H1 (cell line): Measurements from ENCODE around the gene DAZAP1. TPM values are rescaled to one million over a fixed set of nuclear protein-coding genes. Genes with fewer than 3 reads are reported as not detected.

Source experiments
- CTCF ChIA-PET: fragments of 300-600 bp; sonication (Branson Sonifier 250); formaldehyde crosslinking; loops from one replicate; lab custom pipeline; 2021; ENCODE audit not compliant: partially characterized antibody; lab: Charles Lee
- POLR2A ChIA-PET: fragments of 300-600 bp; sonication (Branson Sonifier 250); formaldehyde crosslinking; loops from one replicate; lab custom pipeline; 2021; ENCODE audit warnings: inconsistent platforms; ENCODE audit not compliant: partially characterized antibody; lab: Charles Lee
- DNase-seq, 2 experiments: peaks; one replicate each; pipeline versions ENCODE4 v3.0.0 to v3.0.0-alpha.2; 2010 to 2022; ENCODE audit warnings: low spot score in 2 of 2, low read depth in 1 of 2, mixed read lengths in 1 of 2
- FAIRE-seq: peaks from 2 replicates; lab custom pipeline; 2011; peaks lifted over from hg19 to GRCh38; lab: Jason Lieb, UNC
- H2AFZ ChIP-seq: 2 replicates; pipeline ENCODE4 v1.8.1; 2012; ENCODE audit warnings: low read length, inconsistent platforms
- H2AK5ac ChIP-seq: 2 replicates; pipeline ENCODE4 v1.6.1; 2013; ENCODE audit warnings: low read depth, low read length
- H2BK120ac ChIP-seq: replicated peaks from 2 replicates; pipeline ENCODE3; 2013; ENCODE audit warnings: low read depth, low read length, inconsistent platforms
- H2BK12ac ChIP-seq: 2 replicates; pipeline ENCODE4 v1.6.1; 2013; ENCODE audit warnings: low read depth, low read length
- H2BK15ac ChIP-seq: 2 replicates; pipeline ENCODE4 v1.6.1; 2013; ENCODE audit warnings: low read length
- H2BK20ac ChIP-seq: 2 replicates; pipeline ENCODE4 v1.6.1; 2013; ENCODE audit warnings: low read length
- H2BK5ac ChIP-seq: 2 replicates; pipeline ENCODE4 v1.6.1; 2013; ENCODE audit warnings: low read depth, low read length
- H3K14ac ChIP-seq: 2 replicates; pipeline ENCODE4 v1.6.1; 2013; ENCODE audit warnings: inconsistent platforms; ENCODE audit not compliant: insufficient read length
- H3K18ac ChIP-seq: 2 replicates; pipeline ENCODE4 v1.6.1; 2013; ENCODE audit warnings: low read length; ENCODE audit errors: extremely low read depth
- H3K23ac ChIP-seq: 2 replicates; pipeline ENCODE4 v1.6.1; 2013; ENCODE audit warnings: inconsistent platforms; ENCODE audit not compliant: insufficient read length
- H3K23me2 ChIP-seq: 2 replicates; pipeline ENCODE4 v1.6.1; 2013; ENCODE audit warnings: low read depth, low read length
- H3K27ac ChIP-seq: 2 replicates; pipeline ENCODE4 v1.6.1; 2011; ENCODE audit warnings: low read depth, low read length, inconsistent platforms
- H3K27me3 ChIP-seq, 4 experiments: replicated peaks in 1 of 4; 1 replicate in 1 of 4; 2 replicates in 3 of 4; pipeline versions ENCODE4 v1.6.1 to v1.8.1; 2011 to 2013; ENCODE audit warnings: low read length in 3 of 4, mild to moderate bottlenecking in 3 of 4, inconsistent platforms in 2 of 4, mixed read lengths in 2 of 4, moderate library complexity in 1 of 4; ENCODE audit not compliant: control insufficient read depth in 3 of 4, insufficient read depth in 3 of 4; ENCODE audit errors: extremely low read depth in 1 of 4
- H3K36me3 ChIP-seq, 4 experiments: 2 replicates each; pipeline versions ENCODE4 v1.6.1 to v1.8.1; 2011 to 2013; ENCODE audit warnings: mild to moderate bottlenecking in 4 of 4, low read length in 3 of 4, moderate library complexity in 2 of 4, control low read depth in 1 of 4, inconsistent platforms in 1 of 4; ENCODE audit not compliant: insufficient read depth in 4 of 4, control insufficient read depth in 2 of 4
- H3K4ac ChIP-seq: replicated peaks from 2 replicates; pipeline ENCODE3; 2013; ENCODE audit warnings: low read length, low read depth, mixed read lengths, inconsistent platforms; ENCODE audit not compliant: insufficient read length
- H3K4me1 ChIP-seq, 4 experiments: replicated peaks in 1 of 4; 1 replicate in 1 of 4; 2 replicates in 3 of 4; pipeline versions ENCODE4 v1.6.1 to v1.8.1; 2011 to 2013; ENCODE audit warnings: low read length in 3 of 4, inconsistent platforms in 2 of 4, mixed read lengths in 1 of 4; ENCODE audit not compliant: insufficient read depth in 4 of 4, control insufficient read depth in 3 of 4
- H3K4me2 ChIP-seq, 2 experiments: 2 replicates each; pipeline versions ENCODE4 v1.6.1 to v1.8.1; 2011 to 2013; ENCODE audit warnings: low read depth in 2 of 2, low read length in 2 of 2, control low read depth in 1 of 2, inconsistent platforms in 1 of 2, mild to moderate bottlenecking in 1 of 2; ENCODE audit not compliant: insufficient read depth in 1 of 2
- H3K4me3 ChIP-seq, 4 experiments: fragments of 200-600, 300-600 bp in 1 of 4; sonication (generic), shearing (Covaris generic), sonication (Bioruptor Twin) in 1 of 4; 2 replicates each; pipeline versions ENCODE4 v1.5.1 to v1.8.1; 2011 to 2016; ENCODE audit warnings: low read length in 4 of 4, low read depth in 3 of 4, control low read depth in 2 of 4, inconsistent platforms in 2 of 4, mild to moderate bottlenecking in 2 of 4, mixed read lengths in 1 of 4, moderate library complexity in 1 of 4; ENCODE audit not compliant: insufficient read depth in 2 of 4; ENCODE audit errors: extremely low read depth in 1 of 4
- H3K56ac ChIP-seq: replicated peaks from 2 replicates; pipeline ENCODE3; 2013; ENCODE audit warnings: low read depth, mild to moderate bottlenecking, mixed read lengths, low read length, inconsistent platforms; ENCODE audit not compliant: insufficient read length
- H3K79me1 ChIP-seq: 2 replicates; pipeline ENCODE4 v1.6.1; 2013; ENCODE audit warnings: low read depth, low read length, control low read depth
- H3K79me2 ChIP-seq, 2 experiments: 2 replicates each; pipeline versions ENCODE4 v1.6.1 to v1.8.1; 2012 to 2013; ENCODE audit warnings: low read length in 2 of 2, mild to moderate bottlenecking in 2 of 2, inconsistent platforms in 1 of 2; ENCODE audit not compliant: insufficient read depth in 2 of 2, control insufficient read depth in 1 of 2
- H3K9ac ChIP-seq, 4 experiments: replicated peaks in 1 of 4; 1 replicate in 1 of 4; 2 replicates in 3 of 4; pipeline versions ENCODE4 v1.6.1 to v1.8.1; 2011 to 2013; ENCODE audit warnings: low read depth in 3 of 4, low read length in 3 of 4, control low read depth in 2 of 4, mild to moderate bottlenecking in 2 of 4, moderate library complexity in 2 of 4, inconsistent platforms in 1 of 4; ENCODE audit errors: extremely low read depth in 1 of 4
- H3K9me3 ChIP-seq, 2 experiments: 2 replicates each; pipeline versions ENCODE4 v1.6.1 to v1.8.1; 2012 to 2013; ENCODE audit warnings: mild to moderate bottlenecking in 2 of 2, moderate library complexity in 2 of 2, control low read depth in 1 of 2, inconsistent platforms in 1 of 2, low read depth in 1 of 2, low read length in 1 of 2, mixed read lengths in 1 of 2; ENCODE audit not compliant: insufficient read depth in 2 of 2
- H4K20me1 ChIP-seq, 2 experiments: replicated peaks in 1 of 2; 2 replicates each; pipeline versions ENCODE3 to v1.8.1; 2011 to 2013; ENCODE audit warnings: inconsistent platforms in 2 of 2, low read length in 2 of 2, mild to moderate bottlenecking in 1 of 2; ENCODE audit not compliant: insufficient read depth in 2 of 2, control insufficient read depth in 1 of 2
- H4K5ac ChIP-seq: 2 replicates; pipeline ENCODE4 v1.6.1; 2013; ENCODE audit warnings: low read length, low read depth, mixed read lengths, inconsistent platforms; ENCODE audit not compliant: insufficient read length
- H4K8ac ChIP-seq: 2 replicates; pipeline ENCODE4 v1.8.0; 2013; ENCODE audit warnings: mild to moderate bottlenecking, moderate library complexity, low read length, inconsistent platforms; ENCODE audit not compliant: insufficient read depth; ENCODE audit errors: extremely low read depth
- H4K91ac ChIP-seq: replicated peaks from 2 replicates; pipeline ENCODE3; 2013; ENCODE audit warnings: low read length, mixed read lengths, inconsistent platforms; ENCODE audit not compliant: insufficient read length
- GTF2F1 ChIP-seq: IDR thresholded peaks from 2 replicates; pipeline ENCODE4 v1.6.1; 2012; ENCODE audit warnings: low read depth, low read length, improper control_type of control experiment, borderline replicate concordance
- SIN3A ChIP-seq, 2 experiments: IDR thresholded peaks in 1 of 2; conservative IDR thresholded peaks in 1 of 2; 2 replicates each; pipeline ENCODE4 v1.6.1; 2011 to 2012; ENCODE audit warnings: low read length in 2 of 2, improper control_type of control experiment in 1 of 2, low read depth in 1 of 2, mild to moderate bottlenecking in 1 of 2
- WGBS, 2 experiments: shearing (Covaris generic) in 1 of 2; methylation state at CpG; one replicate each; pipeline versions ENCODE4 v1.1.6 to v1.1.7; 2013 to 2015; ENCODE audit warnings: low lambda C conversion rate in 2 of 2, mixed read lengths in 2 of 2, inconsistent platforms in 1 of 2, low coverage in 1 of 2, missing lambda C conversion rate in 1 of 2; ENCODE audit not compliant: insufficient replicate concordance in 2 of 2, insufficient coverage in 1 of 2, insufficient read length in 1 of 2; ENCODE audit errors: extremely low coverage in 1 of 2, missing lambda C conversion rate in 1 of 2; 5-methylcytosine and 5-hydroxymethylcytosine counted together
- polyA plus RNA-seq, 7 experiments: library from polyadenylated mRNA; depleted of rRNA in 3 of 7; stranded (reverse) in 5 of 7; unstranded in 2 of 7; fragments of >200 nt in 5 of 7; fragments of 200-250 nt in 2 of 7; gene quantifications; 1 replicate in 5 of 7; 2 replicates in 1 of 7; 4 replicates in 1 of 7; pipeline versions ENCODE4 v1.2.1 to v1.2.3, GENCODE V29; 2011 to 2013; ENCODE audit warnings: missing spikeins in 2 of 7, mixed read lengths in 2 of 7
- total RNA-seq: library from RNA; stranded (reverse); fragmentation: NEBNext Ultra II Directional; extraction: Animal tissue kit (Norgen Biotek cat#: 25700); gene quantifications from 2 replicates; pipeline ENCODE4 v1.2.1, GENCODE V29; 2021

DAZAP1 gene
- total and polyA plus RNA-seq, 2 of the 8 experiments (the other 6 are each of a cell fraction or from before 2014, with no cell fraction given) = 79.6 to 341 TPM

- H3K23ac ChIP-seq = no peak overlapping the region
- no peak overlapping the region for H2AFZ ChIP-seq
- TF ChIP-seq GTF2F1 (no peak), SIN3A (conservative IDR thresholded peaks at IDR 0.05 in 1 of 2, IDR thresholded peaks at IDR 0.05 in 1 of 2; ENCODE audit: low read depth in 1 of 2, low read length in 2 of 2) (no peak)
- H3K23me2 ChIP-seq = no peaks in the 10 kb centered on the region
- ChIA-PET CTCF (interaction anchor here (1.2 kb wide), 1 partner anchor 86 kb away, joined by 3 read pairs; no protein-coding TSS in a partner anchor), POLR2A (interaction anchor here (0.9 to 1.0 kb wide), 2 partner anchors 31 to 97 kb away, joined by 3 to 4 read pairs; partner anchors contain the start of gene CIRBP)
- no peak overlapping the region for H2BK5ac ChIP-seq
- DNase-seq = no peak
- no peak overlapping the region for H3K27ac ChIP-seq
- no peak overlapping the region for H3K18ac ChIP-seq
- H3K27me3 ChIP-seq = no peaks in the 10 kb centered on the region
- no peak overlapping the region for H3K4me3 ChIP-seq
- no peak overlapping the region for H4K91ac ChIP-seq
- H2BK12ac ChIP-seq = no peak overlapping the region
- H3K9me3 ChIP-seq = no peaks in the 10 kb centered on the region
- H4K5ac ChIP-seq = no peak overlapping the region
- H3K4me1 ChIP-seq = peaks cover 0 to 3% (median 0%) of the 10 kb centered on the region in 4 experiments; a peak in 1 of 7 replicates
- WGBS, 2 experiments = 92% methylated on average over 10 of the region's 10 CpGs; no CpG with 5 or more reads in 1 of the 2 experiments
- peaks cover 0 to 16% of the 10 kb centered on the region in 2 experiments for H4K20me1 ChIP-seq
- no peak overlapping the region for H2BK20ac ChIP-seq
- H2BK15ac ChIP-seq = no peak overlapping the region
- H3K36me3 ChIP-seq = peaks cover 22 to 68% (median 49%) of the 10 kb centered on the region in 4 experiments
- no peak overlapping the region for H3K4ac ChIP-seq
- H4K8ac ChIP-seq = no peak overlapping the region
- H3K4me2 ChIP-seq = no peak overlapping the region
- H2AK5ac ChIP-seq = no peak overlapping the region
- H3K9ac ChIP-seq = no peak overlapping the region
- H3K79me1 ChIP-seq = peaks cover 4% of the 10 kb centered on the region; the same call in 1 of the 2 replicates
- no peaks in the 10 kb centered on the region; a peak in 1 of 4 replicates for H3K79me2 ChIP-seq
- FAIRE-seq = no peak
- no peak overlapping the region for H3K14ac ChIP-seq
- H2BK120ac ChIP-seq = no peak overlapping the region
- H3K56ac ChIP-seq = no peak overlapping the region
Observed at GRCh38 chr19:1366296-1366695, 41.1 kb upstream of the DAZAP1 start.
